Hematopoietic multipotent progenitor cell treated with erythropoietin and hydrocortisone succinate and interleukin-3 and kit ligand, for 6 days (in vitro differentiated cells): ENCODE results near the gene SPEF1.
"Not testable (repeated sequence)": the region's sequence is repeated elsewhere in the genome, so short reads cannot be mapped to it uniquely, and the experiment has no call there.

Source experiments
- DNase-seq: peaks from one replicate; pipeline ENCODE4 v3.0.0-alpha.2; 2015

The SPEF1 gene

DNA sequence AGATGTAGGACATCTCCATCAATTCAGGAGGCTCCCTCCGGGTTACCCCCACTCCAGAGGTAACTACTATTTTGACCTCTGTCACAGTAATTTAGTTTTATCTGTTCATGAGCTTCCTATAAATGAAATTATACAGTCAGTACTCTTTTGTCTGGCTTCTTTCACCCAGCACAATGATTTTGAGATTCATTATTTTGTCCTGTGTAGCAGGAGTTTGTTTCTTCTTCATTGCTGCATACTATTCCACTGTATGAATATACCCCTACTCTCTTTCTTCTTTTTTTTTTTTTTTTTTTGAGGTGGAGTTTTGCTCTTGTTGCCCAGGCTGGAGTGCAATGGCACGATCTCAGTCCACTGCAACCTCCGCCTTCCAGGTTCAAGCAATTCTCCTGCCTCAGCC, 27.3 kb upstream of the SPEF1 start:
- no peak for DNase-seq

DNA sequence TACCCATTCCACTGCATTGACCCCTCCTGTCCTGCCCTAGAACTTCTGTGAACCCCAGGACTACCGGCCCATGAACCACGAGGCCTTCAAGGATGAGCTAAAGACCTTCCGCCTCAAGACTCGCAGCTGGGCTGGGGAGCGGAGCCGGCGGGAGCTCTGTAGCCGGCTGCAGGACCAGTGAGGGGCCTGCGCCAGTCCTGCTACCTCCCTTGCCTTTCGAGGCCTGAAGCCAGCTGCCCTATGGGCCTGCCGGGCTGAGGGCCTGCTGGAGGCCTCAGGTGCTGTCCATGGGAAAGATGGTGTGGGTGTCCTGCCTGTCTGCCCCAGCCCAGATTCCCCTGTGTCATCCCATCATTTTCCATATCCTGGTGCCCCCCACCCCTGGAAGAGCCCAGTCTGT, 23.5 kb upstream of the SPEF1 start:
- DNase-seq = no peak

DNA sequence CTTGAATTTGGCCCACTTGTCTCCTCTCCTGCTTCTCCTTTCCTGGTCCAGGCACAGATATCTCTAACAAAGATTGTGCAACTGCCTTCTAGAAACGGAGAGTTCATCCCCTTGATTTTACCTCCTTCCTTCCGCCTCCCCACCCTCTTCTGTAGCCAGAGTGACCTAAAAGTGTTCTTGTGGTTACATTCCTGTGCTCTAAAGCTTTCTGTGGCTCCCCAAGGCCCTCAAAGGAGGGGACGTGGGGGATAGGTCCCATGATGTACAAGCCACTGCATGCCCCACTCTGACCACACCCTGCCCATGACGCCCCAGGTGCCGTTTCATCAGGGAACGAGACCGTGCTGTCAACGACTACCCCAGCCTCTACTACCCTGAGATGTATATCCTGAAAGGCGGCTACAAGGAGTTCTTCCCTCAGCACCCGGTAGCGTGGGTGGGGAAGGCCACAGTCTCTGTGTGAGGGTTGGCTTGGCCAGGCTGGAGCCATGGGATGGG, 23.1 kb upstream of the SPEF1 start:
- no peak for DNase-seq

DNA sequence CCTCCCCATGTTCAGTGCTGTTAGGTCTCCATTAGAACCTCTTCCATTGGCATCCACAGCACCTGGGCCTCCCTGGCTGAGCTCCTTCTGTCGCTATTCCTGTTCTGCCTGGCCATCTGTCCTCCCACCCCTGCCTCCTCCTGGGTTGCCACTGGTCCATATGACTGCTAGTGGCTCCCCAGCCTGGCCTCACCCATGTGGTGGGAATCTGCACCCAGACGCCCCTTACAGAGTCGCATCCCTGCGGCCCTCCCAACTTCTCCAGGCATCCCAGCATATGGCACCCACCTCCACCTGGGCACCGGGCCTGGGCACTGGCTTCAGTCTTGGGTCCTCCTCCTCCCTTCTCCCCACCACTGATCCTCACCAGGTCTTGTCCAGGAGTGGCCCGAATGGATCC, 22.6 kb upstream of the SPEF1 start:
- DNase-seq = no peak

DNA sequence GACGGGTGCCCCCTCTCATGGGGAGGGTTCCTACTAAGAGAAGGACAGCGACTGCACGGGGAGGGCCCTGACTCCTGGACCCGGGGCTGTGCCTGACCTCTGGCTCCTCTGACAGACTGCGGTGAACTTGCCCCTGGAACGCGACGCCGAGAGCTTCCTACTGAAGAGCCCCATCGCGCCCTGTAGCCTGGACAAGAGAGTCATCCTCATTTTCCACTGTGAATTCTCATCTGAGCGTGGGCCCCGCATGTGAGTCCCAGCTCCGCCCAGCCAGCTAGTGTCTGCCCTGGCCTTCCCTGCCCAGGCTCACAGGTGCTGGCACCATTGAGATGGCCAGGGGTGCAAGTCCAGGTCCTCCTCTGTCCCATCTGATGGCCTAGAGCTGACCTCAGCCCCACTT, 22.0 kb upstream of the SPEF1 start:
- DNase-seq = no peak

DNA sequence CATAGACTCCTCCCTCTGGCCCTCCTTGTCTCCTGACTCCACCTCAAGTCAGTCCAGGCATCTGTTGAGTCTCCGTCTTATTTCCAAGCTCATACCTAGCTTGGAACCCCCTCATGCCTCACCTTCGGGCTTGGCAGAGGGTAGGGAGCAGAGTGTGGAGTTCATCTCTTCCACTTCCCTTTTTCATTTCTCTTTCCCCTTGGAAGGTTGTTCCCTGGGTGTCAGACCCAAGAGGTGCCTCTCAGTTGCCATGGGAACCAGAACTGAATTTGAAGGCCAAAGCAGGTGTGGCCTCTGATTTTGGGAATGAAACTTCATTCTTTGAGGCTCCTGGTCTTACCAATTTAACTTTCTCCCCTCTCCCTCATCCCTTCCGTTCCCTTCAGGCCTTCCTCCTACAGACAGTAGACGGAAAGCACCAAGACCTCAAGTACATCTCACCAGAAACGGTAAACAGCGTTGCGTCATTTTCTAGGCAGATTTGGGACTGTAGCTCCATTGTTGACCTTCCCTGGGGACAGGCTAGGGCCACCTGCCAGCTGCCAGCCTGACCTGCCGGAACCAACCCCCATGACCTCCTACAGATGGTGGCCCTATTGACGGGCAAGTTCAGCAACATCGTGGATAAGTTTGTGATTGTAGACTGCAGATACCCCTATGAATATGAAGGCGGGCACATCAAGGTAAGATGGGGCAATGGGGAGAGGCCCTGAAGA, 21.4 kb upstream of the SPEF1 start:
- no peak for DNase-seq

DNA sequence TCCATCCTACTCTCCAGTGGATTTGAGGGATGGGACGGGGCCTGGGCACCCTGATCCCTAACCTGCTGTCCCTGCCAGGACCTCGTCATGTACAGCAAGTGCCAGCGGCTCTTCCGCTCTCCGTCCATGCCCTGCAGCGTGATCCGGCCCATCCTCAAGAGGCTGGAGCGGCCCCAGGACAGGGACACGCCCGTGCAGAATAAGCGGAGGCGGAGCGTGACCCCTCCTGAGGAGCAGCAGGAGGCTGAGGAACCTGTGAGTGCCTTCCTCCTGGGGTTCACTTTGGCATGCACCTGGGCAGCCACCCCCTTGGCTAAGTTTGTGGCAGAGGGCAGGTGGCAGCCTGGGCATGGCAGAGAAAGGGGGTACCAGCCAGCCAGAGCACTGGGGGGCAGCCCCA, 20.6 kb upstream of the SPEF1 start:
- no peak for DNase-seq

DNA sequence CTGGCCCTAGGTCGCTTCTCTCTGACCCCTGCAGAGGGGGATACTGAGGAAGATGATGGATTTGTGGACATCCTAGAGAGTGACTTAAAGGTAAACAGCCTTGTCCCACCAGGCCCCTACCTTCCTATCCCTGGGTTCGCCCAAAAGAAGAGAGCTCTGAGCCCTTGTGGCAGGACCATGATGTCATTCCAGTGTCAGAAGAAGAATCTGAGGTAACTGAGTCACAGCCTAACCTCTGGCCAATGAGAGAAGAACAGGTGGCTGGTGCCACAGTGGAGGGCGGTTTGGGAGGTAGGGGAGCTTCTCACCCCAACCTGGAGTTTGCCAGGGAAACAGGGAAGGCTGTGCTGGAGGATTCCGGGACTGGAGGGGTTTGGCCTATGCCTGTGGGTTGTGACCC, 20.1 kb upstream of the SPEF1 start:
- DNase-seq = no peak

DNA sequence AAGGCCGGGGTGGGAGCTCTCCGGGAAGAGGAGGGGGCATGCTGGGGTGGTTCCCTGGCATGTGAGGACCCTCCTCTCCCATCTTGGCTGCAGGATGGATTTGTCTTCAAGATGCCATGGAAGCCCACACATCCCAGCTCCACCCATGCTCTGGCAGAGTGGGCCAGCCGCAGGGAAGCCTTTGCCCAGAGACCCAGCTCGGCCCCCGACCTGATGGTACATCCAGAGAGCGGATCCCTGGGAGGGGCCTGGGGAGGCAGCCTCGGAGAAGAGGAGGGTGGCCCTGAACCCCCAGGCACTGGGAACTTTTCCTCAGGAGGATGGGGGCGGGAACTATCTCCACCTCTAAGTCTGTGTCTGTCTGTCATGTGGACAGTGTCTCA, 19.6 kb upstream of the SPEF1 start:
- no peak for DNase-seq

DNA sequence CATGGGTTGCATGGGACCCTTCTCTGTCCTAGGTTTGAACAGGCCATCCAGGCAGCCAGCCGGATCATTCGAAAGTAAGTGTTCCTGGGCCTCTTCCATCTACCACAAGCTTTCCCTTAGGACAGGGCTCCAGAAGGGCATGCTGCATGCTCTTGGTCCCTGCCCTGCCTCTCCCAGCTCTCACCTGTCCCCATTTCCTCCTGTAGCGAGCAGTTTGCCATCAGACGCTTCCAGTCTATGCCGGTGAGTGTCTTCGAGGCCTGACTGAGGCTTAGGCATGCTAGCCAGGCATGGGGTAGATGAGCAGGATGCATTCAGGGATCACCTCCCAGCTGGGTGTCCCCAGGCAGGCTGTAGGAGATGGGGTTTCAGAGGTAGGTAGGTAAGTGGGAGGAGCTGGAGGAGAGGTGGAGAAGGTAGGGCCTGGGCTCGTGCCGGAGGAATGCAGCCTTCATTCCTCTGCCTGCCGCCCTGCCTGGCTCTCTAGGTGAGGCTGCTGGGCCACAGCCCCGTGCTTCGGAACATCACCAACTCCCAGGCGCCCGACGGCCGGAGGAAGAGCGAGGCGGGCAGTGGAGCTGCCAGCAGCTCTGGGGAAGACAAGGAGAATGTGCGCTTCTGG, 19.1 kb upstream of the SPEF1 start:
- DNase-seq = no peak

DNA sequence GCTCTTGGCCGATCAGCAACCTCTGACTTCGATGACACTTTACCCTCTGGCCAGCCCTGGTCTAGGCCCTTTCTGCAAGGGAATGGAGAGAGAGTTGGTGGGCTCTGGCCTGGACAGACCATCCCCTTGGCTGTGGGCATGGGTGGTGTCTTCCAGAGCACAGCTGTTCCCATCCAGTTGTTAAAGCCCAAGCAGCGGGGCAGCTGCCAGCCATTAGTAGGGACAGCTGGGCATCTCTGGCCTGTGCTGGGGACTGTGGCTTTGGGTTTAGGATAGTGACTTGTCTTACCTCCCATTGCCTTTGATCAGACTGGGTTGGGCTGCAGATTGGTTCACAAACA, 17.6 kb upstream of the SPEF1 start:
- DNase-seq = no peak

DNA sequence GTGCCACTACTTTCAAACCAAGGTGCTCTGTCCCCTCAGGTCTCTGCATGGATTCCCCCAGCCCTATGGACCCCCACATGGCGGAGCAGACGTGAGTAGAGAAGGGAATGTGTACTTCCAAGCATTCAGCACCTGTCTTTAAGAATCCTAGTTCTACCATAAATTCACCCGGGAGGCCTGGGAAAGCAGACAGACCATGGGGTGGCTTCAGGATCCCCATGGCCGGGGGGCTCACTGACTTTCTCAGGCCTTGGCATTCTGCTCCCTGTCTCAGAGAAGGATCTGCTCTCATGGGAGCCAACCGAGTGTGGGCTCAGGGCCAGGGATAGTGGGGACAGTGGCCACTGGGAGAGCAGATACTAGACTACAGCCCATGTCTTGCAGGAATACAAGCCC, 17.1 kb upstream of the SPEF1 start:
- no peak for DNase-seq

DNA sequence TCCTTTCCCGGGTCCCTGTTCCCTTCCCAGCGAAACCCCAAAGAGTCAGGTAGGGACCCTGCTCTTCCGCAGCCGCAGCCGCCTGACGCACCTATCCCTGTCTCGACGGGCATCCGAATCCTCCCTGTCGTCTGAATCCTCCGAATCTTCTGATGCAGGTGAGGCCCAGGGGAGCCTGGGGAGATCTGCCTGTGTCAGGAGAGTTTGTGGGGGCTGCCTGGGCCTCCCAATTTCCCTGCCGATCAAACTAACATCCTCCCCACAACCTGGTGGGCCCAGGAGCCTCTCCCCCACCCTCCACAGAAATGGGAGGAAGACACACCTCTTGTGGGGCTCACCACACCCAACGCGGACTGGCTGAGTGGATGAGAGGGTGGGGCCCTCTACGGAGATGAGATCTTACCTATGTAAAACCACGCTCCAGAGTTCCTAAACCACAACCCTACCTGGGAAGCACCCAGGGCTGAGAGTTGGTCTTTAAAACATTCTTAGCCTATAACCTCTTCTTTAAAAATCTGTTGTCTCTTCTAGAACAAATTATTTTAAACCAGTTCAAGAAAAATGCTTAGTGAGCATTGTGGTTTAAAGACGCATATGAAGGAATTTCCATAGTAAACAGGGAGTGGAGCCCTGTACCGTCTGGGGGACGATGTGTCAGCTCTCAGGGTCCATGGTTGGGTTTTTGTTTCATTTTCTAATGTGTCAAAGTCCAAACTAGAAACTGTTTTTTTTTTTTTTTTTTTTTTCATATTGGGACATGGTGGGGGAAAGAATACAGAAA, 16.5 kb upstream of the SPEF1 start:
- DNase-seq = peak; percentile 54

DNA sequence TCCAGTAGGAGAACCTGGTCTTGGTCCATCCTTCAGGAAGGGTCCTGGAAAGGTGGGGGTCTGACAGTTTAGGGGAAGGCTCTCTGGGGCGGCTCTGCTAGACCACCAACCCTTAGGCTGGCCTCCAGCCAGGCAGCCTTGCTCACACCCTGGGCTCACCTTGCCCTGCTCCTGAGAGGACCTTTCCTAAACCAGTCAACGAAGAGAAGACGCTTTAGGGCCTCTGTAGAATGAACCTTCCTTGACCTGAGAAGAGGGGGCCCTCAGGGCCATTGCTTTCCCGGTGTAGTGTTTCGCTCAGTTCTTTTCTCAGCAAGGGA, 15.9 kb upstream of the SPEF1 start:
- no peak for DNase-seq

DNA sequence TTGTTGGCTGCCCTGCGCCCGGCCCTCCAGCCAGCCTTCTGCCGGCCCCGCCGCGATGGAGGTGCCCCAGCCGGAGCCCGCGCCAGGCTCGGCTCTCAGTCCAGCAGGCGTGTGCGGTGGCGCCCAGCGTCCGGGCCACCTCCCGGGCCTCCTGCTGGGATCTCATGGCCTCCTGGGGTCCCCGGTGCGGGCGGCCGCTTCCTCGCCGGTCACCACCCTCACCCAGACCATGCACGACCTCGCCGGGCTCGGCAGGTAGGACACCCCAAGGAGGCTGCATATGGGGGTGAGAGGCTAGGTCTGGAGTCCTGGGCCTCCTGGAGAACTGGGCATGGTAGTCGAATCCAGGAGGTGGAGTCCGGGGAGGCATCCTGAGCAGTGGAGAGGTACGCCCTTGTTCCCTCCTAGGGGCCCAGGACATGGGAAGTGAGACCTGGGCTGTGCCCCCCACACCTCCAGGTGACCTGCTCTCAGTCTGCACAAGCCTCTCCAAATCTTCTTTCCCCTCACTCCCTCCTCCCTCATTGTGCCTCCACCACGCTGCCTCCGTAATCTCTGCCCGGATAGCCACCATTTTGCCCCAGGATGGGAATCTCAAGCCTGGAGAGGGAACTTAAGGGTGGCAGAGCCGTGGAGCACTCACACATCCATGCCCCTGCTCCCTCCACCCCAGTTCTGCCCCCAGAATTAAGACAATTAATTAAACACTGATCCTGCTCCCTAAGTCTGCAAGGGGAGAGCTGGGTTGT, 15.4 kb upstream of the SPEF1 start:
- DNase-seq = no peak

DNA sequence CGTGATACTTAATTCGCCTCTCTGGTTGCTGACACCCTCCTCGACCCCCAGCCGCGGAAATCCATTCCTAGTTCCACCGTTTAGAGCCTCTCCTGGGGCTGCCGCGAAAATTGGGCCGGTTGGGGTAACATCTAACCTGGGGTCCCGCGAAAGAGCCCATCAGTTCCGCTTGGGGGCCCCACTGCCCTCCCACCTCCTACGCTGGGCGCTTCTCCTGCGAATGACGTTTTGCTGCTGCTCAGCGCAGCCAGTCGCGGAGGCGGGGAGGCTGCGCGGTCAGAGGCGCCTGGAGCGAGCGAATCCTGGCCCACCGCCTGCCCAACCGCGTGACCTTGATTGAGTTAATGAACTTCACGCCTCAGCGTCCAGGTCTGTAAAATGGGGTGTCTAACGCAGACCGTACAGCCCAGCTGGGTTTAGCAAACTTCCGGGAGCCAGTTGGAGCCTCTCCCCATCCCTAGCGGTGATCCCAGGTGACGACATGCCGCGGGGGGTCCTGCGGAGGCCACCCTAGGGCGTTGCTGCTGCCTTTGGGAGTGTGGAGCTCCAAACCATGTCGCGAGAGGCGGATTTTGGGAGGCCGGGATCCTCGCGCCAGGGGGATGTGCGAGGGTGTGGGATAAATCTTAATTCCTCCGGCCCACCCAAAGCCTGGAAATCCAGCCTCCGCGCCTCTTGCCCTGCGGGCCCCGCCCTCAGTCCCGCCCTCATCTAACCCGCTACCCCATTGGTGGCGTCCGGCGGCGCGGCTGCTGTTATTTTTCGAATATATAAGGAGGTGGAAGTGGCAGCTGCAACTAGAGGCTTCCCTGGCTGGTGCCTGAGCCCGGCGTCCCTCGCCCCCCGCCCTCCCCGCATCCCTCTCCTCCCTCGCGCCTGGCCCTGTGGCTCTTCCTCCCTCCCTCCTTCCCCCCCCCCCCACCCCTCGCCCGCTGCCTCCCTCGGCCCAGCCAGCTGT, 14.5 kb upstream of the SPEF1 start, which contains the start of gene CDC25B:
CDC25B (plus strand) TSS at position 800 of the 958 bp plus-strand sequence. CDS start 222 bp downstream, outside the sequence.
- peak; percentile 95 for DNase-seq

DNA sequence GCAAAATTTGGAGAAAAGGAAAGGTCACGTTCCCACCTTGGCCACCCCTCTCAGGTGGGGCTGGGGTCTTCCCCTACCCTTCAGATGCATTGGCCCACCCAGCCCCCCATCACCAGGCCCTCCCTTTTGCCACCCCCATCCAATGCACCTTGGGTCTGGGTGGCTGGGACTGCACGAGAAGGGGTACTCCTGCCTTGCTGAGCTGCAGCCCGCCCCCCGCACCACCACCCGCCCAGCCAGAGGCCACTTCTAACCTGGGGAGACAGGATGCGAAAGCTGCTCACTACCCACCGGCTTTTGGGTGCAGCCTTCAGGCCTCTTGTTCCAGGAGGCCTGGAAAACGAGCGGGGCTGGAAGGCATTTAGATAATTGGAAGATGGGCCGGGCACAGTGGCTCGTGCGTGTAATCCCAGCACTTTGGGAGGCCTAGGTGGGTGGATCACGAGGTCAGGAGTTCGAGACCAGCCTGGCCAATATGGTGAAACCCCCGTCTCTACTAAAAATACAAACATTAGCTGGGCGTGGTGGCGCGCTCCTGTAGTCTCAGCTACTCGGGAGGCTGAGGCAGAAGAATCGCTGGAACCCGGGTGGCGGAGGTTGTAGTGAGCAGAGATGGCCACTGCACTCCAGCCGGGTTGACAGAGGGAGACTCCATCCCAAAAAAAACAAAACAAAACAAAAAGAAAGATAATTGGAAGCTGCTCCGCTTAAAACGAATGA, 13.6 kb upstream of the SPEF1 start:
- no peak for DNase-seq

DNA sequence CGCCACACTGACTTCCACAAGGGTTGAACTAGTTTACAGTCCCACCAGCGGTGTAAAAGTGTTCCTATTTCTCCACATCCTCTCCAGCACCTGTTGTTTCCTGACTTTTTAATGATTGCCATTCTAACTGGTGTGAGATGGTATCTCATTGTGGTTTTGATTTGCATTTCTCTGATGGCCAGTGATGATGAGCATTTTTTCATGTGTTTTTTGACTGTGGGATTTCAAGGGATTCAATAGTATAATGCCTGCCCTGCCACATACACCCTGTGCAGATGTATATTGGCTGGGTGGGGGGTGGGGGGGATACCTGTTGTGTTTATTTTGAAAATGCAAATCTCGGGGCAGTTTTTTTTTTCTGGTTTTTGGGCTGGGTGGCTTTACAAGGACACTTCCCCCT, 12.9 kb upstream of the SPEF1 start:
- not testable (repeated sequence) for DNase-seq

DNA sequence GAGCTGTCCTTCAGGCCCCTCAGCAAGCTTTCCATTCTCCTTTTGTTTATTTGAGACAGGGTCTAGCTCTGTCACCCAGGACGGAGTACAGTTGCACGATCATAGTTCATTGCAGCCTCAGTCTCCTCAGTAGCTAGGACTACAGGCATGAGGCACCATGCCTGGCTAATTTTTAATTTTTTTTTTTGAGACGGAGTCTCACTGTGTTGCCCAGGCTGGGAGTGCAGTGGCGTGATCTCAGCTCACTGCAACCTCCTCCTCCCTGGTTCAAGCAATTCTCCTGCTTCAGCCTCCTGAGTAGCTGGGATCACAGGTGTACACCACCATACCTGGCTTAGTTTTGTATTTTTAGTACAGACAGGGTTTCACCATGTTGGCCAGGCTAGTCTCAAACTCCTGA, 8.0 kb upstream of the SPEF1 start:
- not testable (repeated sequence) for DNase-seq

DNA sequence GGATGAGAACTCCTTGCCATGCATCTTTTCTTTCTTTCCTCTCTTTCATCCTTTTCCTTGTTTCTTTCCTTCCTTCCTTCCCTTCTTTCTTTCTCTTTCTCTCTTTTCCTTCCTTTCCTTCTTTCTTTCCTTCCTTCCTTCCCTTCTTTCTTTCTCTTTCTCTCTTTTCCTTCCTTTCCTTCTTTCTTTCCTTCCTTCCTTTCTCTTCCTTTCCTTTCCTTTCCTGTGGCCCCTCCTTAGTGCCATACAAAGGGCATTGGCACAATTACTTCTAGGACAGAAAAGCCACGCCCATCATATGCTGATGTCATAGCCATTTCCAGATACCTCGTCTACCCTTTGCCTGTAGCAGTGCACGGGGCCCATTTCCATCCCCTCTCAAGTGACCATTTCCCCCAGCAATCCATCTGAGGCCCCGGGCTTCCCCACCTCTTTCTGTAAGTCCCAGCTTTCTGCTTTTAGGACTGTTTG, 7.5 kb upstream of the SPEF1 start:
- peak; percentile 66 for DNase-seq

DNA sequence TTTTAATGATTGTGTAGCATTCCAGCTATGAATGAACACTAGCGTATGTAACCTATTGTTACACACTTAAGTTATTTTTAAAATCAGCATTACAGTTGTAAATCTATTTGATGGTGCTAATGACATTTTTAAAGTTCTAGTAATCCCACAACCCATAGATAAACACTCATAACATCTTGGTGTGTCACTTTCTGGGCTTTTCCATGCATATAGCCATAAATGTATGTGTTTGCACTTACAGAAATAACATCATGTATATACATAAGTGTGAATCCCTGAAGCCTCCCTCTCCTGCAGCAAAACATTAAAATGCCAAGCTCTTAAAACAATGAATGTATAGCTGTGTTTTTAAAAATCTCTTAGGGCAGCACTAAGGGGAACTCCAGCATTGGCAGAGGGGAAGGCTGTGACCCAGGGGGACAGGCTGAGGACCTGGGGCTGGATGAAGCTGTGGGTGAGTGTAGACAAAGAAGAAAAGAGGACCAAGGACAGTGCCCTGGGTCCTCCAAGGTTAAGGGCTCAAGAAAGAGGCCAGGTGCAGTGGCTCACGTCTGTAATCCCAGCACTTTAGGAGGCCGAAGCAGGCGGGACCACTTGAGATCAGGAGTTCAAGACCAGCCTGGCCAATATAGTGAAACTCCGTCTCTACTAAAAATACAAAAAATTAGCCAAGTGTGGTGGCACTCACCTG, 6.2 kb upstream of the SPEF1 start:
- DNase-seq = no peak
